Keratinocyte (primary cell): ENCODE measurements around the gene GNB5.

Source experiments
- EZH2 ChIP-seq: IDR thresholded peaks from one replicate; pipeline ENCODE4 v1.6.1; 2012; ENCODE audit warnings: inconsistent platforms, mild to moderate bottlenecking, low read length, moderate library complexity
- TF ChIP-seq, protein P1 (sequence below), 3 experiments: IDR thresholded peaks in 1 of 3; conservative IDR thresholded peaks in 1 of 3; optimal IDR thresholded peaks in 1 of 3; 2 replicates in 2 of 3; 3 replicates in 1 of 3; pipeline versions ENCODE3 to v1.5.1; 2011; ENCODE audit warnings: low read length in 3 of 3, mild to moderate bottlenecking in 3 of 3, moderate library complexity in 2 of 3, control low read depth in 1 of 3, inconsistent platforms in 1 of 3; ENCODE audit not compliant: insufficient read depth in 2 of 3; ENCODE audit errors: extremely low read depth in 1 of 3

DNA sequence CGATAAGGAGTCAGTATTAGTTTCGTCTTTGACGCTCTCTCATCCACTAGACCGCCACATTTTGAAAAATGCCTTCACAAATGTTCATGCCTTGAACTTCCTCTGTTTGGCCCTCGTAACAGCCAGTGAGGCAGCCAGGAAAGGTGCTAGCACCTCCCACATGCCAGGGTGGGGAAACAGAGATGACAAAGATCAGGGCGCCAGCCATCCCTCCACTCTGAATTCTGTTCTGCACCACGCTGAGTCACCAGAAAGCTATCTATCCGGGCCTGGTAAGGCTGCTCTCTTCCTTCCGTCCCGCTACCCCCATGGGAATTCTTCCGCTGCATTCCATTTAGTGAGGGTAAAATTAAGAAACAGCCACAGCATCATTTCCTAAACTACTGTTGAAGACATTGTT lies 47.3 kb downstream of the GNB5 start:
- TF ChIP-seq, protein P1, sequence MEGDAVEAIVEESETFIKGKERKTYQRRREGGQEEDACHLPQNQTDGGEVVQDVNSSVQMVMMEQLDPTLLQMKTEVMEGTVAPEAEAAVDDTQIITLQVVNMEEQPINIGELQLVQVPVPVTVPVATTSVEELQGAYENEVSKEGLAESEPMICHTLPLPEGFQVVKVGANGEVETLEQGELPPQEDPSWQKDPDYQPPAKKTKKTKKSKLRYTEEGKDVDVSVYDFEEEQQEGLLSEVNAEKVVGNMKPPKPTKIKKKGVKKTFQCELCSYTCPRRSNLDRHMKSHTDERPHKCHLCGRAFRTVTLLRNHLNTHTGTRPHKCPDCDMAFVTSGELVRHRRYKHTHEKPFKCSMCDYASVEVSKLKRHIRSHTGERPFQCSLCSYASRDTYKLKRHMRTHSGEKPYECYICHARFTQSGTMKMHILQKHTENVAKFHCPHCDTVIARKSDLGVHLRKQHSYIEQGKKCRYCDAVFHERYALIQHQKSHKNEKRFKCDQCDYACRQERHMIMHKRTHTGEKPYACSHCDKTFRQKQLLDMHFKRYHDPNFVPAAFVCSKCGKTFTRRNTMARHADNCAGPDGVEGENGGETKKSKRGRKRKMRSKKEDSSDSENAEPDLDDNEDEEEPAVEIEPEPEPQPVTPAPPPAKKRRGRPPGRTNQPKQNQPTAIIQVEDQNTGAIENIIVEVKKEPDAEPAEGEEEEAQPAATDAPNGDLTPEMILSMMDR (optimal IDR thresholded peaks at IDR 0.05 in 1 of 3, IDR thresholded peaks at IDR 0.05 in 1 of 3, conservative IDR thresholded peaks at IDR 0.05 in 1 of 3; ENCODE audit: extremely low read depth in 1 of 3, insufficient read depth in 2 of 3, low read length in 3 of 3) = no peak
- no peak for TF ChIP-seq EZH2
